Esophagus muscularis mucosa (tissue), 3 donors: ENCODE measurements around the gene BRI3BP.

Source experiments
- POLR2A ChIP-seq: fragments of 450-650 bp; IDR thresholded peaks from one replicate; pipeline ENCODE4 v1.6.1; 2017; ENCODE audit warnings: antibody characterized with exemption, moderate library complexity, mild to moderate bottlenecking, low read depth
- TF ChIP-seq, protein P1 (sequence below), 3 experiments: fragments of 200-600 bp in 2 of 3; fragments of 450-650 bp in 1 of 3; sonication (generic) in 2 of 3; IDR thresholded peaks; one replicate each; pipeline ENCODE4 v1.5.1; 2017 to 2019; ENCODE audit warnings: antibody characterized with exemption in 3 of 3, mild to moderate bottlenecking in 2 of 3, moderate library complexity in 1 of 3

DNA sequence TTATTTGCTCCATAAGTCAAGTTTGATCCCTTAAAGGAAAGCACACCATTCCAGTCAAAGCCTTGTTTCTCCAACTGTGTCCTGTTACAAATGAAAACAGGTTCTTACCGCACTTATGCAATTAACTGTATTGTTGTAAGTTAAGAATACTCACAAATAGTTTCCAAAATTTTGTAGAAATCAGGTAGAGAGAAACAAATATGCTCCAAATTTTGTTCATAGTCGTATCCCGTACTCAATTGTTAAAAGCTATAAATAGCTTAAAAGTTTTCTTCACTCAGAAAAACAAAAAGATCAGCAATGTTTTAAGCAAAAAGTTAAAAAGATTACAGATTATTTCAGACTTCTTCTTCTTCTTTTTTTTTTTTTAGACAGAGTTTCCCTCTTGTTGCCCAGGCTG lies 67.8 kb downstream of the BRI3BP start:
- TF ChIP-seq, protein P1, sequence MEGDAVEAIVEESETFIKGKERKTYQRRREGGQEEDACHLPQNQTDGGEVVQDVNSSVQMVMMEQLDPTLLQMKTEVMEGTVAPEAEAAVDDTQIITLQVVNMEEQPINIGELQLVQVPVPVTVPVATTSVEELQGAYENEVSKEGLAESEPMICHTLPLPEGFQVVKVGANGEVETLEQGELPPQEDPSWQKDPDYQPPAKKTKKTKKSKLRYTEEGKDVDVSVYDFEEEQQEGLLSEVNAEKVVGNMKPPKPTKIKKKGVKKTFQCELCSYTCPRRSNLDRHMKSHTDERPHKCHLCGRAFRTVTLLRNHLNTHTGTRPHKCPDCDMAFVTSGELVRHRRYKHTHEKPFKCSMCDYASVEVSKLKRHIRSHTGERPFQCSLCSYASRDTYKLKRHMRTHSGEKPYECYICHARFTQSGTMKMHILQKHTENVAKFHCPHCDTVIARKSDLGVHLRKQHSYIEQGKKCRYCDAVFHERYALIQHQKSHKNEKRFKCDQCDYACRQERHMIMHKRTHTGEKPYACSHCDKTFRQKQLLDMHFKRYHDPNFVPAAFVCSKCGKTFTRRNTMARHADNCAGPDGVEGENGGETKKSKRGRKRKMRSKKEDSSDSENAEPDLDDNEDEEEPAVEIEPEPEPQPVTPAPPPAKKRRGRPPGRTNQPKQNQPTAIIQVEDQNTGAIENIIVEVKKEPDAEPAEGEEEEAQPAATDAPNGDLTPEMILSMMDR (IDR thresholded peaks at IDR 0.05) = no peak
- no peak for TF ChIP-seq POLR2A
